WERI-Rb-1 (cell line): ENCODE measurements around the gene ADCY2.

ENCODE experiments used
- DNase-seq: peaks from one replicate; pipeline ENCODE4 v3.0.0-alpha.2; 2020
- H3K27ac ChIP-seq: fragments of 250-450 bp; sonication (Bioruptor Pico); 2 replicates; pipeline ENCODE4 v1.5.1; 2020; ENCODE audit warnings: mild to moderate bottlenecking, moderate library complexity
- H3K27me3 ChIP-seq: fragments of 250-450 bp; sonication (Bioruptor Pico); 2 replicates; pipeline ENCODE4 v1.5.1; 2021; ENCODE audit warnings: mild to moderate bottlenecking, low read depth, moderate library complexity; ENCODE audit not compliant: insufficient read depth, severe bottlenecking
- H3K36me3 ChIP-seq: fragments of 250-450 bp; sonication (Bioruptor Pico); 2 replicates; pipeline ENCODE4 v1.5.1; 2020; ENCODE audit warnings: mild to moderate bottlenecking, moderate library complexity
- H3K4me3 ChIP-seq: 2 replicates; pipeline ENCODE4 v1.5.1; 2011; ENCODE audit warnings: low read depth, mild to moderate bottlenecking, control low read depth, low read length
- H3K9me3 ChIP-seq: fragments of 250-450 bp; sonication (Bioruptor Pico); 2 replicates; pipeline ENCODE4 v1.5.1; 2021; ENCODE audit warnings: mild to moderate bottlenecking, moderate library complexity; ENCODE audit not compliant: severe bottlenecking
- CTCF ChIP-seq: IDR thresholded peaks from 2 replicates; pipeline ENCODE4 v1.5.1; 2011; ENCODE audit warnings: low read depth, mild to moderate bottlenecking, control low read depth, inconsistent platforms, low read length

ADCY2 gene

GRCh38 chr5:7467179-7467578, 71.2 kb downstream of the ADCY2 start:
- Histone ChIP-seq H3K4me3 (no peak overlapping the region), H3K9me3 (peaks cover 2% of the 10 kb centered on the region), H3K27ac (no peak overlapping the region), H3K36me3 (no peaks in the 10 kb centered on the region; the same call in 1 of the 2 replicates), H3K27me3 (no peaks in the 10 kb centered on the region)
- no peak for TF ChIP-seq CTCF
- no peak for DNase-seq

GRCh38 chr5:7468742-7469141, 72.8 kb downstream of the ADCY2 start:
- H3K36me3 ChIP-seq: no peaks in the 10 kb centered on the region; the same call in 1 of the 2 replicates
- H3K9me3 ChIP-seq: peaks cover 2% of the 10 kb centered on the region
- H3K4me3 ChIP-seq: no peak overlapping the region
- DNase-seq: no peak
- no peak for TF ChIP-seq CTCF
- no peaks in the 10 kb centered on the region for H3K27me3 ChIP-seq
- no peak overlapping the region for H3K27ac ChIP-seq

GRCh38 chr5:7471710-7472109, 75.8 kb downstream of the ADCY2 start:
- no peaks in the 10 kb centered on the region for H3K36me3 ChIP-seq
- TF ChIP-seq CTCF: no peak
- peaks cover 2% of the 10 kb centered on the region for H3K9me3 ChIP-seq
- DNase-seq: no peak
- no peak overlapping the region for H3K27ac ChIP-seq
- H3K4me3 ChIP-seq: no peak overlapping the region
- H3K27me3 ChIP-seq: no peaks in the 10 kb centered on the region

GRCh38 chr5:7473115-7473514, 77.2 kb downstream of the ADCY2 start:
- Histone ChIP-seq H3K27ac (no peak overlapping the region), H3K4me3 (no peak overlapping the region), H3K36me3 (no peaks in the 10 kb centered on the region), H3K27me3 (no peaks in the 10 kb centered on the region), H3K9me3 (peaks cover 2% of the 10 kb centered on the region)
- DNase-seq: no peak
- no peak for TF ChIP-seq CTCF

- no peak overlapping the region for H3K27ac ChIP-seq
- no peak for TF ChIP-seq CTCF
- H3K9me3 ChIP-seq: peaks cover 2% of the 10 kb centered on the region
- no peak overlapping the region for H3K4me3 ChIP-seq
- H3K27me3 ChIP-seq: no peaks in the 10 kb centered on the region
- no peaks in the 10 kb centered on the region for H3K36me3 ChIP-seq
- no peak for DNase-seq
Observed at GRCh38 chr5:7473668-7474215, 77.8 kb downstream of the ADCY2 start.

GRCh38 chr5:7474821-7475403, 79.0 kb downstream of the ADCY2 start:
- peak; percentile 62 for TF ChIP-seq CTCF
- Histone ChIP-seq H3K9me3 (peaks cover 2% of the 10 kb centered on the region), H3K27ac (no peak overlapping the region), H3K27me3 (no peaks in the 10 kb centered on the region), H3K36me3 (no peaks in the 10 kb centered on the region), H3K4me3 (no peak overlapping the region)
- peak; percentile 41 for DNase-seq
